ENCODE measurements around the gene TMEM267. TPM values are rescaled to one million over a fixed set of nuclear protein-coding genes. Genes with fewer than 3 reads are reported as not detected.
A peak's percentile ranks its signal among the peaks of the same experiment; 100 is the strongest.
"Not testable (repeated sequence)": the region's sequence is repeated elsewhere in the genome, so short reads cannot be mapped to it uniquely, and the experiment has no call there.

Gene TMEM267
- total RNA-seq, 2 donors from 2014 or later, result 7.3 to 9.2 TPM

- H3K4me1 ChIP-seq, result peaks cover 17% of the 10 kb centered on the region
- H3K9me3 ChIP-seq, result no peaks in the 10 kb centered on the region
- DNase-seq (peak; percentile 85 to 87 (median 86)), ATAC-seq (peak; percentile 85)
- intact Hi-C loops (cut with DNase I), result no loop called here
- WGBS, 2 donors, result 2 to 7% methylated on average over 12 to 32 of the region's 32 CpGs
- peak overlapping the region; percentile 95 to 99 (median 96) for H3K27ac ChIP-seq
- no peaks in the 10 kb centered on the region for H3K36me3 ChIP-seq (replicated peaks in 1 of 2; ENCODE audit: insufficient read depth in 1 of 2, low read depth in 2 of 2)
- H3K4me3 ChIP-seq, result peak overlapping the region; percentile 75 to 79
- peak; percentile 38 to 77 (median 70) for TF ChIP-seq POLR2A (IDR thresholded peaks at IDR 0.05)
- peak; percentile 60 to 88 (median 82) for TF ChIP-seq CTCF (IDR thresholded peaks at IDR 0.05)
- no peaks in the 10 kb centered on the region for H3K27me3 ChIP-seq
Measured at GRCh38 chr5:43484106-43484849, 613 bp upstream of the TMEM267 start.

- H3K4me1 ChIP-seq, result peaks cover 17% of the 10 kb centered on the region
- no peak for TF ChIP-seq POLR2A (IDR thresholded peaks at IDR 0.05)
- TF ChIP-seq CTCF (IDR thresholded peaks at IDR 0.05), result no peak
- 27 to 32% methylated on average over 6 of the region's 6 CpGs for WGBS, 2 donors
- H3K27ac ChIP-seq, result peak overlapping the region in 3 of 4 donors; percentile 95 to 99 (median 98)
- peak overlapping the region; percentile 75 to 79 for H3K4me3 ChIP-seq
- no peaks in the 10 kb centered on the region for H3K36me3 ChIP-seq (replicated peaks in 1 of 2; ENCODE audit: insufficient read depth in 1 of 2, low read depth in 2 of 2)
- DNase-seq (no peak), ATAC-seq (no peak)
- H3K9me3 ChIP-seq, result no peaks in the 10 kb centered on the region
- intact Hi-C loops (cut with DNase I), result no loop called here
- no peaks in the 10 kb centered on the region for H3K27me3 ChIP-seq
Measured at GRCh38 chr5:43482490-43483297, 971 bp downstream of the TMEM267 start.

GRCh38 chr5:43469671-43470391 is 13.8 kb downstream of the TMEM267 start:
- intact Hi-C loops (cut with DNase I), result no loop called here
- H3K36me3 ChIP-seq (replicated peaks in 1 of 2; ENCODE audit: insufficient read depth in 1 of 2, low read depth in 2 of 2), result no peaks in the 10 kb centered on the region
- DNase-seq (no peak), ATAC-seq (no peak)
- no peaks in the 10 kb centered on the region for H3K27me3 ChIP-seq
- peak in 1 of 7 experiments; percentile 10 for TF ChIP-seq CTCF (IDR thresholded peaks at IDR 0.05)
- no peak for TF ChIP-seq POLR2A (IDR thresholded peaks at IDR 0.05)
- no peaks in the 10 kb centered on the region for H3K4me1 ChIP-seq
- no peak overlapping the region for H3K27ac ChIP-seq
- H3K9me3 ChIP-seq, result no peaks in the 10 kb centered on the region
- WGBS, 2 donors, result 82 to 85% methylated on average over 6 of the region's 6 CpGs
- no peak overlapping the region for H3K4me3 ChIP-seq

- ATAC-seq (no peak), DNase-seq (no peak)
- TF ChIP-seq POLR2A (IDR thresholded peaks at IDR 0.05) (no peak), CTCF (IDR thresholded peaks at IDR 0.05) (no peak)
- Histone ChIP-seq H3K27me3 (no peaks in the 10 kb centered on the region), H3K9me3 (no peaks in the 10 kb centered on the region), H3K36me3 (replicated peaks in 1 of 2; ENCODE audit: insufficient read depth in 1 of 2, low read depth in 2 of 2) (no peaks in the 10 kb centered on the region), H3K4me3 (no peak overlapping the region), H3K27ac (no peak overlapping the region), H3K4me1 (no peaks in the 10 kb centered on the region)
- intact Hi-C loops (cut with DNase I), result no loop called here
Measured at GRCh38 chr5:43467100-43467499, 16.6 kb downstream of the TMEM267 start.

GRCh38 chr5:43465455-43465854 is 18.2 kb downstream of the TMEM267 start:
- intact Hi-C loops (cut with DNase I); H3K9me3 ChIP-seq; H3K36me3 ChIP-seq (replicated peaks in 1 of 2; ENCODE audit: insufficient read depth in 1 of 2, low read depth in 2 of 2); H3K27ac ChIP-seq; DNase-seq; H3K27me3 ChIP-seq; H3K4me3 ChIP-seq; H3K4me1 ChIP-seq; ATAC-seq: not testable (repeated sequence)
- 98 to 100% methylated on average over 3 of the region's 3 CpGs for WGBS, 2 donors
